Smooth muscle cell (in vitro differentiated cells): ENCODE results near the gene RND3. TPM values are rescaled to one million over a fixed set of nuclear protein-coding genes. Genes with fewer than 3 reads are reported as not detected.

Source experiments
- DNase-seq: peaks from one replicate; lab custom pipeline; 2025; ENCODE audit not compliant: unreplicated experiment; lab: John Stamatoyannopoulos, UW
- H2AFZ ChIP-seq: fragments of 200-600 bp; sonication (generic); 2 replicates; pipeline ENCODE4 v1.6.0; 2016; ENCODE audit warnings: antibody characterized with exemption, low read depth, mild to moderate bottlenecking
- H3F3A ChIP-seq: fragments of 200-600 bp; sonication (generic); 2 replicates; pipeline ENCODE4 v1.6.0; 2017; ENCODE audit warnings: antibody characterized with exemption, low read depth
- H3K27ac ChIP-seq: fragments of 200-600 bp; sonication (generic); 2 replicates; pipeline ENCODE4 v1.5.1; 2016; ENCODE audit warnings: low read depth, mild to moderate bottlenecking
- H3K27me3 ChIP-seq: fragments of 200-600 bp; sonication (generic); 2 replicates; pipeline ENCODE4 v1.6.1; 2016; ENCODE audit warnings: low read depth, mild to moderate bottlenecking
- H3K36me3 ChIP-seq: fragments of 200-600 bp; sonication (generic); 2 replicates; pipeline ENCODE4 v1.5.1; 2016; ENCODE audit warnings: low read depth
- H3K4me1 ChIP-seq: fragments of 200-600 bp; sonication (generic); 2 replicates; pipeline ENCODE4 v1.5.1; 2016; ENCODE audit warnings: low read depth
- H3K4me2 ChIP-seq: fragments of 200-600 bp; sonication (generic); 2 replicates; pipeline ENCODE4 v1.6.0; 2016; ENCODE audit warnings: mild to moderate bottlenecking
- H3K4me3 ChIP-seq: fragments of 200-600 bp; sonication (generic); 2 replicates; pipeline ENCODE4 v1.5.1; 2016; ENCODE audit warnings: mild to moderate bottlenecking
- H3K79me2 ChIP-seq: fragments of 200-600 bp; sonication (generic); 2 replicates; pipeline ENCODE4 v1.6.0; 2016; ENCODE audit warnings: low read depth, mild to moderate bottlenecking
- H3K9ac ChIP-seq: fragments of 200-600 bp; sonication (generic); 2 replicates; pipeline ENCODE4 v1.6.0; 2016; ENCODE audit warnings: low read depth
- H3K9me3 ChIP-seq: fragments of 200-600 bp; sonication (generic); replicated peaks from 2 replicates; pipeline ENCODE4 v1.5.1; 2016; ENCODE audit warnings: low read depth
- H4K20me1 ChIP-seq: fragments of 200-600 bp; sonication (generic); 2 replicates; pipeline ENCODE4 v1.6.0; 2016; ENCODE audit warnings: low read depth
- WGBS: methylation state at CpG from one replicate; pipeline ENCODE4 v1.1.7; 2016; ENCODE audit warnings: low lambda C conversion rate; 5-methylcytosine and 5-hydroxymethylcytosine counted together
- polyA plus RNA-seq: library from polyadenylated mRNA; unstranded; fragments of >200 nt; fragmentation: Nextera tagmentation; extraction: Ambion mirVana; gene quantifications from 2 replicates; pipeline ENCODE4 v1.2.1, GENCODE V29; 2016
- total RNA-seq: library from RNA; depleted of rRNA; stranded (reverse); fragments of >200 nt; gene quantifications from 2 replicates; pipeline ENCODE4 v1.2.3, GENCODE V29; 2014
- TF ChIP-seq, protein P1 (sequence below): fragments of 200-600 bp; sonication (generic); IDR thresholded peaks from 2 replicates; pipeline ENCODE4 v1.5.1; 2017; ENCODE audit warnings: borderline replicate concordance, mild to moderate bottlenecking, antibody characterized with exemption; ENCODE audit not compliant: insufficient read depth, poor library complexity, severe bottlenecking

Gene RND3
- total and polyA plus RNA-seq, 2 experiments from 2014 or later = 125 to 256 TPM

GRCh38 chr2:150466741-150467620 is 20.5 kb downstream of the RND3 start:
- H3K4me2 ChIP-seq = peak overlapping the region; percentile 79
- peak overlapping the region; percentile 94 for H3K27ac ChIP-seq
- peak overlapping the region; percentile 12 for H3K4me3 ChIP-seq
- peaks cover 16% of the 10 kb centered on the region for H3K36me3 ChIP-seq
- peaks cover 52% of the 10 kb centered on the region for H3F3A ChIP-seq
- peaks cover 42% of the 10 kb centered on the region for H3K4me1 ChIP-seq
- DNase-seq = no peak
- H3K9me3 ChIP-seq = no peaks in the 10 kb centered on the region
- no peak overlapping the region for H2AFZ ChIP-seq
- H3K9ac ChIP-seq = peak overlapping the region; percentile 35
- peaks cover 11% of the 10 kb centered on the region for H4K20me1 ChIP-seq
- peaks cover 19% of the 10 kb centered on the region for H3K79me2 ChIP-seq
- 12% methylated on average over 5 of the region's 5 CpGs for WGBS
- H3K27me3 ChIP-seq = no peaks in the 10 kb centered on the region
- TF ChIP-seq, protein P1, sequence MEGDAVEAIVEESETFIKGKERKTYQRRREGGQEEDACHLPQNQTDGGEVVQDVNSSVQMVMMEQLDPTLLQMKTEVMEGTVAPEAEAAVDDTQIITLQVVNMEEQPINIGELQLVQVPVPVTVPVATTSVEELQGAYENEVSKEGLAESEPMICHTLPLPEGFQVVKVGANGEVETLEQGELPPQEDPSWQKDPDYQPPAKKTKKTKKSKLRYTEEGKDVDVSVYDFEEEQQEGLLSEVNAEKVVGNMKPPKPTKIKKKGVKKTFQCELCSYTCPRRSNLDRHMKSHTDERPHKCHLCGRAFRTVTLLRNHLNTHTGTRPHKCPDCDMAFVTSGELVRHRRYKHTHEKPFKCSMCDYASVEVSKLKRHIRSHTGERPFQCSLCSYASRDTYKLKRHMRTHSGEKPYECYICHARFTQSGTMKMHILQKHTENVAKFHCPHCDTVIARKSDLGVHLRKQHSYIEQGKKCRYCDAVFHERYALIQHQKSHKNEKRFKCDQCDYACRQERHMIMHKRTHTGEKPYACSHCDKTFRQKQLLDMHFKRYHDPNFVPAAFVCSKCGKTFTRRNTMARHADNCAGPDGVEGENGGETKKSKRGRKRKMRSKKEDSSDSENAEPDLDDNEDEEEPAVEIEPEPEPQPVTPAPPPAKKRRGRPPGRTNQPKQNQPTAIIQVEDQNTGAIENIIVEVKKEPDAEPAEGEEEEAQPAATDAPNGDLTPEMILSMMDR = no peak

DNA sequence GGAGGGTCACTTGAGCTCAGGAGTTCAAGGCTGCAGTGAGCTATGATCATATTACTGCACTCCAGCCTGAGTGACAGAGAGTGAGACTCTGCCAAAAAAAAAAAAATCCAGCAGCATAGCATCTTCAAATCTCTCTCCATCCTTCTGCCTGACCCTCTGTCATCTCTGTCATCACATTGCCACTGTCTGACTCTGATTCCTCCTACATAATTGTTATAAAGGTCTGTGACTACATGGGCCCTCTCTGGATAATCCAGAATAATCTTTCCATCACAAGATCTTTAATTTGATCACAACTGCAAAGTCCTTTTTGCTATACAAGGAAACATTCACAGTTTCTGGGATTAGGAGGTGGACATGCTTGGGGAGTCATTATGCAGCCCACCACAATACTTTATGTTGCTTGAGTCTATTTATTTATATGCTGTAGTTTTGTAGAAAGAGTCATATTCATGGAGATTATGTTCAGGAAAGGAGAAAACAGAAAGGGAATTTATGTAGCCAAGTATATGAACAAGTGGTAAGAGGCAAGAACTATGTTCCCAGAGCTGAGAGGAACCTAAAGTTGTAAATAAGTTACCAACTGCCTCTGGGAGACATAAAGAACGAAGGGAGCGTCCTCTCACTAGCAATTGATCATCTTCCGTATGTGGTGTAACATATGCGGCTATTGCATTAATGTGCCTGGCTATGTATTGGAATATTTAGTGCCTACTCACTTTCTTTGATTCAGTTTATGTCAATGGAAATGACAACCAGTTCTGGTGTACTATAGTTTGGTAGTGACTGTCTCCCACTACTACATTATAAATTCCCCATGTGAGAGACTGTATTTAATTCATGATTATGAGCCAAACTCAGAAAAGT is 21.5 kb downstream of the RND3 start:
- H3K9ac ChIP-seq = peak overlapping the region; percentile 35
- peaks cover 35% of the 10 kb centered on the region for H3K4me1 ChIP-seq

DNA sequence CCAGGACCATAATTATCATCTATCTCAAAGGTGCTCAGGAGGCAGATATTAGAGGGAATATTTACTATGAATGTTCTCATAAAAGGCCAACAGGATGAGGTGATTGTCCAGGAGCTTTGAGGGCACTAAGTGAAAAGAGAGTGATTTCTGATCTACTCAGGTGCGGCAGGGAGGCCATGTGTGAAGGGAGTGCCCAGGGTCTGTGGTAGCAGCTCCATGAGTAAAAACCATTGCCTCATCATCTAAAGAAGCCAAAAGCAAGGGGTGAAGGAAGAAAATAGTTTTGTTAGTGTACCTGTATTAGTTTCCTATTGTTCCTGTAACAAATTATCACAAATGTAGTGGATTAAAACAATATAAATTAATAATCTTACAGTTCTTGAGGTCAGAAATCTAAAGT is 22.5 kb downstream of the RND3 start:
- Histone ChIP-seq H3K4me3 (no peak overlapping the region), H3K9ac (no peak overlapping the region), H3K27me3 (no peaks in the 10 kb centered on the region), H3K4me1 (peaks cover 31% of the 10 kb centered on the region), H3K9me3 (no peaks in the 10 kb centered on the region), H3K36me3 (peaks cover 4% of the 10 kb centered on the region), H3K79me2 (peaks cover 2% of the 10 kb centered on the region), H2AFZ (no peak overlapping the region), H3K27ac (peak overlapping the region; percentile 94), H3F3A (peaks cover 35% of the 10 kb centered on the region), H4K20me1 (no peaks in the 10 kb centered on the region), H3K4me2 (no peak overlapping the region)
- TF ChIP-seq, protein P1 = no peak
- DNase-seq = no peak
- 100% methylated on average over 1 of the region's 1 CpG for WGBS

More for the DNA sequence above, 21.5 kb downstream of the RND3 start:
- WGBS = 94% methylated on average over 4 of the region's 4 CpGs
- Histone ChIP-seq H4K20me1 (peaks cover under 1% of the 10 kb centered on the region), H3K4me2 (peak overlapping the region; percentile 79), H3K4me3 (no peak overlapping the region), H2AFZ (no peak overlapping the region), H3K36me3 (peaks cover 14% of the 10 kb centered on the region), H3K79me2 (peaks cover 10% of the 10 kb centered on the region), H3K27ac (peak overlapping the region; percentile 94), H3K9me3 (no peaks in the 10 kb centered on the region), H3K27me3 (no peaks in the 10 kb centered on the region), H3F3A (peaks cover 45% of the 10 kb centered on the region)
- TF ChIP-seq, protein P1 = no peak
- no peak for DNase-seq
